GM19240 (cell line): Measurements from ENCODE around the gene SEZ6L.
A peak's percentile ranks its signal among the peaks of the same experiment; 100 is the strongest.

Source experiments
- DNase-seq: peaks from one replicate; pipeline ENCODE4 v3.0.0; 2011; ENCODE audit warnings: low spot score; ENCODE audit not compliant: insufficient read length

The SEZ6L gene

GRCh38 chr22:26330971-26331625 lies 161.8 kb downstream of the SEZ6L start:
- DNase-seq: peak; percentile 81

- DNase-seq: no peak
Measured at GRCh38 chr22:26333088-26333800, 164.0 kb downstream of the SEZ6L start.

GRCh38 chr22:26334232-26334631 lies 165.0 kb downstream of the SEZ6L start:
- no peak for DNase-seq

GRCh38 chr22:26336773-26337172 lies 167.5 kb downstream of the SEZ6L start:
- no peak for DNase-seq

- no peak for DNase-seq
Measured at GRCh38 chr22:26339755-26340154, 170.5 kb downstream of the SEZ6L start.

- no peak for DNase-seq
Measured at GRCh38 chr22:26342745-26343410, 173.6 kb downstream of the SEZ6L start.

- DNase-seq: no peak
Measured at GRCh38 chr22:26345496-26345895, 176.2 kb downstream of the SEZ6L start.

- no peak for DNase-seq
Measured at GRCh38 chr22:26348810-26349526, 179.7 kb downstream of the SEZ6L start.

GRCh38 chr22:26354707-26355106 lies 185.4 kb downstream of the SEZ6L start:
- DNase-seq: no peak

- no peak for DNase-seq
Measured at GRCh38 chr22:26357281-26357680, 188.0 kb downstream of the SEZ6L start.

- no peak for DNase-seq
Measured at GRCh38 chr22:26357813-26358212, 188.6 kb downstream of the SEZ6L start.

- DNase-seq: no peak
Measured at GRCh38 chr22:26359156-26359555, 189.9 kb downstream of the SEZ6L start.

- peak; percentile 17 for DNase-seq
Measured at GRCh38 chr22:26360169-26360885, 191.1 kb downstream of the SEZ6L start.

GRCh38 chr22:26362471-26362870 lies 193.2 kb downstream of the SEZ6L start:
- DNase-seq: no peak

GRCh38 chr22:26364066-26365015 lies 195.1 kb downstream of the SEZ6L start:
- peak; percentile 27 for DNase-seq

- peak; percentile 15 for DNase-seq
Measured at GRCh38 chr22:26367402-26368245, 198.4 kb downstream of the SEZ6L start.

- DNase-seq: no peak
Measured at GRCh38 chr22:26372890-26373289, 203.6 kb downstream of the SEZ6L start.

- DNase-seq: no peak
Measured at GRCh38 chr22:26374391-26375026, 205.2 kb downstream of the SEZ6L start.
